Mesenteric fat pad (tissue), 1 donor: ENCODE results near the gene SRPX2. TPM values are rescaled to one million over a fixed set of nuclear protein-coding genes. Genes with fewer than 3 reads are reported as not detected.

Source experiments
- DNase-seq: peaks from one replicate; pipeline ENCODE4 v3.0.0-alpha.2; 2020; ENCODE audit warnings: low spot score
- total RNA-seq: library from RNA; stranded (reverse); fragmentation: NEBNext Ultra II Directional; extraction: Animal tissue kit (Norgen Biotek cat#: 25700); gene quantifications from one replicate; pipeline ENCODE4 v1.2.1, GENCODE V29; 2021
- donor health status: DM: yes; HTN: yes; CAD: no.

The SRPX2 gene
- total RNA-seq, 1 donor from 2014 or later = 224 TPM

- no peak for DNase-seq
These were observed 5.8 kb downstream of the SRPX2 start for GRCh38 chrX:100649550-100650356.

- DNase-seq = no peak
These were observed 6.8 kb downstream of the SRPX2 start for GRCh38 chrX:100650841-100651240.

- no peak for DNase-seq
These were observed 8.3 kb downstream of the SRPX2 start for GRCh38 chrX:100652266-100652665.

GRCh38 chrX:100654261-100654660, 10.3 kb downstream of the SRPX2 start:
- DNase-seq = no peak

- no peak for DNase-seq
These were observed 15.0 kb downstream of the SRPX2 start for GRCh38 chrX:100658941-100659381.

GRCh38 chrX:100659431-100660137, 15.6 kb downstream of the SRPX2 start:
- DNase-seq = no peak

GRCh38 chrX:100662170-100662569, 18.2 kb downstream of the SRPX2 start:
- no peak for DNase-seq

- no peak for DNase-seq
These were observed 18.8 kb downstream of the SRPX2 start for GRCh38 chrX:100662796-100663195.

- no peak for DNase-seq
These were observed 19.6 kb downstream of the SRPX2 start for GRCh38 chrX:100663642-100664041.

GRCh38 chrX:100672966-100673365, 29.0 kb downstream of the SRPX2 start:
- no peak for DNase-seq

GRCh38 chrX:100673397-100673953, 29.5 kb downstream of the SRPX2 start:
- no peak for DNase-seq

GRCh38 chrX:100674705-100675104, 30.7 kb downstream of the SRPX2 start:
- DNase-seq = no peak

GRCh38 chrX:100677611-100678181, 33.7 kb downstream of the SRPX2 start:
- DNase-seq = no peak

GRCh38 chrX:100680756-100681155, 36.8 kb downstream of the SRPX2 start:
- no peak for DNase-seq

- no peak for DNase-seq
These were observed 37.6 kb downstream of the SRPX2 start for GRCh38 chrX:100681599-100681998.

- DNase-seq = no peak
These were observed 38.9 kb downstream of the SRPX2 start for GRCh38 chrX:100682939-100683338.

- DNase-seq = no peak
These were observed 41.4 kb downstream of the SRPX2 start for GRCh38 chrX:100685284-100685996.

- no peak for DNase-seq
These were observed 42.0 kb downstream of the SRPX2 start for GRCh38 chrX:100685997-100686305.

GRCh38 chrX:100687128-100687527, 43.1 kb downstream of the SRPX2 start:
- no peak for DNase-seq

- no peak for DNase-seq
These were observed 43.5 kb downstream of the SRPX2 start for GRCh38 chrX:100687546-100687945.

- no peak for DNase-seq
These were observed 51.3 kb downstream of the SRPX2 start for GRCh38 chrX:100695302-100695701.
